ENCODE measurements around the gene DIS3L2. TPM values are rescaled to one million over a fixed set of nuclear protein-coding genes. Genes with fewer than 3 reads are reported as not detected.
A peak's percentile ranks its signal among the peaks of the same experiment; 100 is the strongest.

DIS3L2 gene
- total and polyA plus RNA-seq, 7 donors, result 10.7 to 20.8 (median 16.0) TPM

GRCh38 chr2:232320443-232320803 is 358.9 kb downstream of the DIS3L2 start:
- ATAC-seq (no peak), DNase-seq (no peak)
- Histone ChIP-seq H3K9me3 (no peaks in the 10 kb centered on the region), H3K36me3 (ENCODE audit: insufficient read depth in 1 of 2, low read depth in 1 of 2) (no peaks in the 10 kb centered on the region), H3K27ac (no peak overlapping the region), H3K4me1 (peaks cover 20% of the 10 kb centered on the region), H3K4me3 (no peak overlapping the region), H3K27me3 (ENCODE audit: insufficient read depth in 3 of 3, low read length in 2 of 3) (no peaks in the 10 kb centered on the region)
- intact Hi-C loops (cut with DNase I), result loop anchor here in 1 of 2 donors (5.0 kb wide), 1 partner anchor 202 kb away; the partner anchor contains the start of gene PRSS56
- no peak for TF ChIP-seq CTCF (IDR thresholded peaks at IDR 0.05)
- 65 to 84% (median 80%) methylated on average over 2 of the region's 2 CpGs for WGBS, 3 donors

- no peak overlapping the region for H3K27ac ChIP-seq
- no peak overlapping the region for H3K4me3 ChIP-seq
- H3K4me1 ChIP-seq, result peaks cover 11% of the 10 kb centered on the region
- no peak for ATAC-seq
- TF ChIP-seq CTCF (IDR thresholded peaks at IDR 0.05), result no peak
- WGBS, 3 donors, result 92 to 96% (median 95%) methylated on average over 15 to 18 of the region's 18 CpGs
- no peaks in the 10 kb centered on the region for H3K36me3 ChIP-seq (ENCODE audit: insufficient read depth in 1 of 2, low read depth in 1 of 2)
- H3K9me3 ChIP-seq, result no peaks in the 10 kb centered on the region
- peak in 1 of 2 donors; percentile 44 for DNase-seq
- intact Hi-C loops (cut with DNase I), result loop anchor here in 1 of 2 donors (5.0 kb wide), 1 partner anchor 201 kb away; the partner anchor contains the start of gene PRSS56
- H3K27me3 ChIP-seq (ENCODE audit: insufficient read depth in 3 of 3, low read length in 2 of 3), result no peaks in the 10 kb centered on the region
Measured at GRCh38 chr2:232321156-232321816, 359.8 kb downstream of the DIS3L2 start.

GRCh38 chr2:232321817-232322559 is 360.5 kb downstream of the DIS3L2 start:
- H3K27ac ChIP-seq, result no peak overlapping the region
- TF ChIP-seq CTCF (IDR thresholded peaks at IDR 0.05), result no peak
- DNase-seq (peak in 1 of 2 donors; percentile 48), ATAC-seq (no peak)
- no peak overlapping the region for H3K4me3 ChIP-seq
- peaks cover 4% of the 10 kb centered on the region for H3K4me1 ChIP-seq
- no peaks in the 10 kb centered on the region for H3K9me3 ChIP-seq
- 84 to 87% (median 86%) methylated on average over 8 to 9 of the region's 9 CpGs for WGBS, 3 donors
- intact Hi-C loops (cut with DNase I), result loop anchor here in 1 of 2 donors (5.0 kb wide), 1 partner anchor 200 kb away; the partner anchor contains the start of gene PRSS56
- no peaks in the 10 kb centered on the region for H3K27me3 ChIP-seq (ENCODE audit: insufficient read depth in 3 of 3, low read length in 2 of 3)
- no peaks in the 10 kb centered on the region for H3K36me3 ChIP-seq (ENCODE audit: insufficient read depth in 1 of 2, low read depth in 1 of 2)

- Histone ChIP-seq H3K36me3 (ENCODE audit: insufficient read depth in 1 of 2, low read depth in 1 of 2) (no peaks in the 10 kb centered on the region), H3K9me3 (no peaks in the 10 kb centered on the region), H3K27me3 (ENCODE audit: insufficient read depth in 3 of 3, low read length in 2 of 3) (no peaks in the 10 kb centered on the region), H3K4me1 (no peaks in the 10 kb centered on the region), H3K27ac (no peak overlapping the region), H3K4me3 (no peak overlapping the region)
- TF ChIP-seq CTCF (IDR thresholded peaks at IDR 0.05), result no peak
- 68 to 76% (median 72%) methylated on average over 18 of the region's 18 CpGs for WGBS, 3 donors
- peak in 1 of 2 donors; percentile 30 for DNase-seq
- ATAC-seq, result no peak
- intact Hi-C loops (cut with DNase I), result loop anchor here in 1 of 2 donors (5.0 kb wide), 1 partner anchor 200 kb away; the partner anchor contains the start of gene PRSS56
Measured at GRCh38 chr2:232322560-232323327, 361.2 kb downstream of the DIS3L2 start.
